ENCODE measurements around the gene CST11. TPM values are rescaled to one million over a fixed set of nuclear protein-coding genes. Genes with fewer than 3 reads are reported as not detected.

CST11 gene
- total and polyA plus RNA-seq, 9 of the 15 experiments (the other 6 are each of a cell fraction or from before 2014, with no cell fraction given), result not detected

DNA sequence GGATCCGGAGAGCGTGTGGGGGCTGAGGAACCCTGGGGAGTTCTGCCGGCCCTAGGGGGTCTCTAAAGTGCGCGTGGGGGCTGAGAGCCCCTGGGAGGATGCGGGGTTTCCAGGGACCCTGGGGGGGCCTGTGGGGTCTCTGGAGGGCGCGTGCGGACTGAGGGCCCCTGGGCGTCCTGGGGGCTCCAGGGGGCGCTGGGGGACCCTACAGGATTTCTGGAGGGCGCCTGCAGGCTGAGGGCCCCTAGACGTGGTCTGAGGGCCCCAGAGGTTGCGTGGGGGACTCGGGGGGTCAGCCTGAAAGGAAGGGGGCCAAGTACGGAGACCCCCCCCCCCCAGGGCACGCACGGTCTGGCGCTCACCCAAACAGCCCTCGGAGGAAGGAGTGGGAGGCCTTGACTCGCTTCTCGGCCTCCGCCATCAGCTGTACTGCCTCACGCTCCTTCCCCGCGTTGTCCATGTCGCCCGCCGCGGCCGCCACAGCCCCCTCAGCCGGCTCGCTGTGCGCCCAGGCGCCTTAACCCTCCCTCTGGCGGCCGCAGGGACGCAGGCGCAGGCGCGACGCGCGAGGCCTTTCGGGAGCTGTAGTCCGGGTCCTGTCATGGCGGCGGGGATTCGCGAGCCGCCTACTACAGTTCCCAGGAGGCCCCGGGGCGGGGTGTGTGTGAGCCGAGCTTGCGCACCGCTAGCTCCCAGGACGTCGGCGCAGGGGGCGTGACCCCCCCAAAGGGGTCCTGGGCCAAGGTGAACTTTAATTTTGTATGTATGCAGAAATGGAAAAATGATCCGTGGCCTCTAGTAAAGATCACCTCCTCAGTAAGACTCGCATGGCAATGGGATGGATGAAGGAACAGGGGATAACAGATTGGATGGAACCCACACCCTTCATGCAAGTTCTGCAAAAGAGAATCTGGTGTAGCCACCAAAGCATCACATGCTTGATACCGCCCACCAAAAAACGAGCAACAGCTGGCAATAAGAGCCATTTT lies 31.4 kb downstream of the CST11 start, which contains the start of gene NAPB (continued):
- TF ChIP-seq ZBTB1 (CRISPR knock-in tag; IDR thresholded peaks at IDR 0.05; ENCODE audit: borderline replicate concordance, low read depth) (no peak), GATAD2A (IDR thresholded peaks at IDR 0.05) (no peak), SMARCE1 (IDR thresholded peaks at IDR 0.05) (no peak), RBM39 (optimal IDR thresholded peaks at IDR 0.05; ENCODE audit: low read depth, low read length) (no peak), MYNN (IDR thresholded peaks at IDR 0.05) (no peak), MYNN (CRISPR knock-in tag; IDR thresholded peaks at IDR 0.05) (no peak), ZNF77 (CRISPR knock-in tag; IDR thresholded peaks at IDR 0.05) (no peak), FUS (optimal IDR thresholded peaks at IDR 0.05; ENCODE audit: low read depth, low read length) (no peak), EGR1 (conservative IDR thresholded peaks at IDR 0.05) (peak; percentile 24; the same call in 1 of the 2 replicates), KHSRP (IDR thresholded peaks at IDR 0.05) (no peak), FOXA3 (CRISPR knock-in tag; conservative IDR thresholded peaks at IDR 0.05 in 1 of 2, IDR thresholded peaks at IDR 0.05 in 1 of 2) (no peak), NFIC (IDR thresholded peaks at IDR 0.05) (peak; percentile 38; the same call in 1 of the 2 replicates), RUNX1 (IDR thresholded peaks at IDR 0.05; ENCODE audit: low read depth) (no peak), ZKSCAN1 (IDR thresholded peaks at IDR 0.05; ENCODE audit: low read depth, low read length) (no peak), CAMTA2 (CRISPR knock-in tag; conservative IDR thresholded peaks at IDR 0.05) (no peak), RBM17 (IDR thresholded peaks at IDR 0.05; ENCODE audit: borderline replicate concordance, low read depth, low read length) (no peak), BRD9 (IDR thresholded peaks at IDR 0.05; ENCODE audit: low read depth, partially characterized antibody) (no peak)
- TF ChIP-seq, protein P1, sequence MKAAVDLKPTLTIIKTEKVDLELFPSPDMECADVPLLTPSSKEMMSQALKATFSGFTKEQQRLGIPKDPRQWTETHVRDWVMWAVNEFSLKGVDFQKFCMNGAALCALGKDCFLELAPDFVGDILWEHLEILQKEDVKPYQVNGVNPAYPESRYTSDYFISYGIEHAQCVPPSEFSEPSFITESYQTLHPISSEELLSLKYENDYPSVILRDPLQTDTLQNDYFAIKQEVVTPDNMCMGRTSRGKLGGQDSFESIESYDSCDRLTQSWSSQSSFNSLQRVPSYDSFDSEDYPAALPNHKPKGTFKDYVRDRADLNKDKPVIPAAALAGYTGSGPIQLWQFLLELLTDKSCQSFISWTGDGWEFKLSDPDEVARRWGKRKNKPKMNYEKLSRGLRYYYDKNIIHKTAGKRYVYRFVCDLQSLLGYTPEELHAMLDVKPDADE (conservative IDR thresholded peaks at IDR 0.05; ENCODE audit: control insufficient read depth, low read depth, low read length), result peak; percentile 64; the same call in 1 of the 2 replicates
- TF ChIP-seq, protein P2, sequence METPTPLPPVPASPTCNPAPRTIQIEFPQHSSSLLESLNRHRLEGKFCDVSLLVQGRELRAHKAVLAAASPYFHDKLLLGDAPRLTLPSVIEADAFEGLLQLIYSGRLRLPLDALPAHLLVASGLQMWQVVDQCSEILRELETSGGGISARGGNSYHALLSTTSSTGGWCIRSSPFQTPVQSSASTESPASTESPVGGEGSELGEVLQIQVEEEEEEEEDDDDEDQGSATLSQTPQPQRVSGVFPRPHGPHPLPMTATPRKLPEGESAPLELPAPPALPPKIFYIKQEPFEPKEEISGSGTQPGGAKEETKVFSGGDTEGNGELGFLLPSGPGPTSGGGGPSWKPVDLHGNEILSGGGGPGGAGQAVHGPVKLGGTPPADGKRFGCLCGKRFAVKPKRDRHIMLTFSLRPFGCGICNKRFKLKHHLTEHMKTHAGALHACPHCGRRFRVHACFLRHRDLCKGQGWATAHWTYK (CRISPR knock-in tag; IDR thresholded peaks at IDR 0.05), result no peak
- TF ChIP-seq, protein P3, sequence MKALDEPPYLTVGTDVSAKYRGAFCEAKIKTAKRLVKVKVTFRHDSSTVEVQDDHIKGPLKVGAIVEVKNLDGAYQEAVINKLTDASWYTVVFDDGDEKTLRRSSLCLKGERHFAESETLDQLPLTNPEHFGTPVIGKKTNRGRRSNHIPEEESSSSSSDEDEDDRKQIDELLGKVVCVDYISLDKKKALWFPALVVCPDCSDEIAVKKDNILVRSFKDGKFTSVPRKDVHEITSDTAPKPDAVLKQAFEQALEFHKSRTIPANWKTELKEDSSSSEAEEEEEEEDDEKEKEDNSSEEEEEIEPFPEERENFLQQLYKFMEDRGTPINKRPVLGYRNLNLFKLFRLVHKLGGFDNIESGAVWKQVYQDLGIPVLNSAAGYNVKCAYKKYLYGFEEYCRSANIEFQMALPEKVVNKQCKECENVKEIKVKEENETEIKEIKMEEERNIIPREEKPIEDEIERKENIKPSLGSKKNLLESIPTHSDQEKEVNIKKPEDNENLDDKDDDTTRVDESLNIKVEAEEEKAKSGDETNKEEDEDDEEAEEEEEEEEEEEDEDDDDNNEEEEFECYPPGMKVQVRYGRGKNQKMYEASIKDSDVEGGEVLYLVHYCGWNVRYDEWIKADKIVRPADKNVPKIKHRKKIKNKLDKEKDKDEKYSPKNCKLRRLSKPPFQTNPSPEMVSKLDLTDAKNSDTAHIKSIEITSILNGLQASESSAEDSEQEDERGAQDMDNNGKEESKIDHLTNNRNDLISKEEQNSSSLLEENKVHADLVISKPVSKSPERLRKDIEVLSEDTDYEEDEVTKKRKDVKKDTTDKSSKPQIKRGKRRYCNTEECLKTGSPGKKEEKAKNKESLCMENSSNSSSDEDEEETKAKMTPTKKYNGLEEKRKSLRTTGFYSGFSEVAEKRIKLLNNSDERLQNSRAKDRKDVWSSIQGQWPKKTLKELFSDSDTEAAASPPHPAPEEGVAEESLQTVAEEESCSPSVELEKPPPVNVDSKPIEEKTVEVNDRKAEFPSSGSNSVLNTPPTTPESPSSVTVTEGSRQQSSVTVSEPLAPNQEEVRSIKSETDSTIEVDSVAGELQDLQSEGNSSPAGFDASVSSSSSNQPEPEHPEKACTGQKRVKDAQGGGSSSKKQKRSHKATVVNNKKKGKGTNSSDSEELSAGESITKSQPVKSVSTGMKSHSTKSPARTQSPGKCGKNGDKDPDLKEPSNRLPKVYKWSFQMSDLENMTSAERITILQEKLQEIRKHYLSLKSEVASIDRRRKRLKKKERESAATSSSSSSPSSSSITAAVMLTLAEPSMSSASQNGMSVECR (CRISPR knock-in tag; IDR thresholded peaks at IDR 0.05), result no peak
- TF ChIP-seq, protein P4, sequence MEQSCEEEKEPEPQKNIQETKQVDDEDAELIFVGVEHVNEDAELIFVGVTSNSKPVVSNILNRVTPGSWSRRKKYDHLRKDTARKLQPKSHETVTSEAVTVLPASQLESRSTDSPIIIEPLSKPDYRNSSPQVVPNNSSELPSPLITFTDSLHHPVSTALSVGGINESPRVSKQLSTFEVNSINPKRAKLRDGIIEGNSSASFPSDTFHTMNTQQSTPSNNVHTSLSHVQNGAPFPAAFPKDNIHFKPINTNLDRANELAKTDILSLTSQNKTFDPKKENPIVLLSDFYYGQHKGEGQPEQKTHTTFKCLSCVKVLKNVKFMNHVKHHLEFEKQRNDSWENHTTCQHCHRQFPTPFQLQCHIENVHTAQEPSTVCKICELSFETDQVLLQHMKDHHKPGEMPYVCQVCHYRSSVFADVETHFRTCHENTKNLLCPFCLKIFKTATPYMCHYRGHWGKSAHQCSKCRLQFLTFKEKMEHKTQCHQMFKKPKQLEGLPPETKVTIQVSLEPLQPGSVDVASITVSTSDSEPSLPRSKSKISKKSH (CRISPR knock-in tag; IDR thresholded peaks at IDR 0.05), result no peak
